SKM-1 (cell line): ENCODE results near the gene HOXB9.

Experiments used
- DNase-seq: peaks from one replicate; lab custom pipeline; 2025; ENCODE audit not compliant: unreplicated experiment; lab: John Stamatoyannopoulos, UW

The HOXB9 gene

GRCh38 chr17:48639982-48640857, 14.1 kb upstream of the HOXB9 start:
- DNase-seq, result no peak

GRCh38 chr17:48639136-48639535, 13.0 kb upstream of the HOXB9 start:
- no peak for DNase-seq

- no peak for DNase-seq
Observed at GRCh38 chr17:48637323-48638260, 11.4 kb upstream of the HOXB9 start.

GRCh38 chr17:48636177-48637018, 10.2 kb upstream of the HOXB9 start:
- no peak for DNase-seq

GRCh38 chr17:48634493-48635208, 8.5 kb upstream of the HOXB9 start:
- DNase-seq, result no peak

- no peak for DNase-seq
Observed at GRCh38 chr17:48633266-48633677, 7.1 kb upstream of the HOXB9 start.

- no peak for DNase-seq
Observed at GRCh38 chr17:48632579-48633265, 6.6 kb upstream of the HOXB9 start.

- no peak for DNase-seq
Observed at GRCh38 chr17:48631693-48632578, 5.8 kb upstream of the HOXB9 start.

GRCh38 chr17:48630925-48631692, 5.0 kb upstream of the HOXB9 start:
- DNase-seq, result no peak

- DNase-seq, result no peak
Observed at GRCh38 chr17:48630009-48630924, 4.1 kb upstream of the HOXB9 start.

- no peak for DNase-seq
Observed at GRCh38 chr17:48629411-48629759, 3.2 kb upstream of the HOXB9 start.

GRCh38 chr17:48628649-48629410, 2.7 kb upstream of the HOXB9 start:
- DNase-seq, result no peak

GRCh38 chr17:48627623-48628521, 1.7 kb upstream of the HOXB9 start:
- no peak for DNase-seq

GRCh38 chr17:48627118-48627597, 1.0 kb upstream of the HOXB9 start:
- DNase-seq, result no peak
